Epithelial cell of proximal tubule (primary cell): ENCODE data around the gene MLH3. TPM values are rescaled to one million over a fixed set of nuclear protein-coding genes. Genes with fewer than 3 reads are reported as not detected.

Source experiments
- DNase-seq: peaks from one replicate; pipeline ENCODE4 v3.0.0-alpha.2; 2011; ENCODE audit warnings: low read depth
- H3K4me3 ChIP-seq: 2 replicates; pipeline ENCODE4 v1.5.1; 2011; ENCODE audit warnings: low read depth, mild to moderate bottlenecking, low read length
- total RNA-seq: library from RNA; depleted of rRNA; stranded (reverse); fragments of >200 nt; gene quantifications from 2 replicates; pipeline ENCODE4 v1.2.3, GENCODE V29; 2015
- TF ChIP-seq, protein P1 (sequence below): conservative IDR thresholded peaks from 2 replicates; pipeline ENCODE4 v1.5.1; 2012; ENCODE audit warnings: low read depth, mild to moderate bottlenecking, low read length

The MLH3 gene
- total RNA-seq, 1 donor from 2014 or later = 10.3 TPM

DNA sequence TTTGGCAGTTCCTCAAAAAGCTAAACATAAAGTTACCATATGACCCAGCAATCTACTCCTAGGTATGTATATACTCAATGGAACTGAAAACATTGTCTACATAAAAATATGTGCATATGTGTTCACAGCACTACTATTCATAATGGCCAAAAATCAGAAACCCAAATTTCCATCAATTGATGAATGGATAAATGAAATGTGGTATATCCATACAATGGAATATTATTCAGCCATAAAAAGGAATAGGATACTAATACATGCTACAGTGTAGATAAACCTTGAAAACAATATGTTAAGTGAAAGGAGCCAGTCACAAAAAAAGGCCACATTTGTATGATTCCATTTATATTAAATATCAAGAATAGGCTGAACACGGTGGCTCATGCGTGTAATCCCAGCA is 9.2 kb upstream of the MLH3 start:
- no peak for DNase-seq
- no peak overlapping the region for H3K4me3 ChIP-seq
- TF ChIP-seq, protein P1, sequence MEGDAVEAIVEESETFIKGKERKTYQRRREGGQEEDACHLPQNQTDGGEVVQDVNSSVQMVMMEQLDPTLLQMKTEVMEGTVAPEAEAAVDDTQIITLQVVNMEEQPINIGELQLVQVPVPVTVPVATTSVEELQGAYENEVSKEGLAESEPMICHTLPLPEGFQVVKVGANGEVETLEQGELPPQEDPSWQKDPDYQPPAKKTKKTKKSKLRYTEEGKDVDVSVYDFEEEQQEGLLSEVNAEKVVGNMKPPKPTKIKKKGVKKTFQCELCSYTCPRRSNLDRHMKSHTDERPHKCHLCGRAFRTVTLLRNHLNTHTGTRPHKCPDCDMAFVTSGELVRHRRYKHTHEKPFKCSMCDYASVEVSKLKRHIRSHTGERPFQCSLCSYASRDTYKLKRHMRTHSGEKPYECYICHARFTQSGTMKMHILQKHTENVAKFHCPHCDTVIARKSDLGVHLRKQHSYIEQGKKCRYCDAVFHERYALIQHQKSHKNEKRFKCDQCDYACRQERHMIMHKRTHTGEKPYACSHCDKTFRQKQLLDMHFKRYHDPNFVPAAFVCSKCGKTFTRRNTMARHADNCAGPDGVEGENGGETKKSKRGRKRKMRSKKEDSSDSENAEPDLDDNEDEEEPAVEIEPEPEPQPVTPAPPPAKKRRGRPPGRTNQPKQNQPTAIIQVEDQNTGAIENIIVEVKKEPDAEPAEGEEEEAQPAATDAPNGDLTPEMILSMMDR = no peak

DNA sequence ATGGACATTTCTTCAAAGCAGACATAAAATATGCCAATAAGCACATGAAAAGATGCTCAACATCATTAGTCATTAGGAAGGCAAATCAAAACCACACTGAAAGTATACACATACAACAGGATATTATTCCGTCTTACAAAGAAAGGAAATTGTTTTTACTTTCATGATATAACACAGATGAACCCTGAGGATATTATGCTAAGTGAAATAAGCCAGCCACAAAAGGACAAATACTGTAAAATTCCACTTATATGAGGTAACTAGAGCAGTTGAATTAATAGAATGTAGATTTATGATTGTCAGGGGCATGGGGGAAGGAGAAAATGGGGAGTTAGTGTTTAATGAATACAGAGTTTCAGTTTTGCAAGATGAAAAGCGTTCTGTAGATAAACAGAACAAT is 8.4 kb upstream of the MLH3 start:
- TF ChIP-seq, protein P1 = no peak
- H3K4me3 ChIP-seq = no peak overlapping the region
- no peak for DNase-seq

DNA sequence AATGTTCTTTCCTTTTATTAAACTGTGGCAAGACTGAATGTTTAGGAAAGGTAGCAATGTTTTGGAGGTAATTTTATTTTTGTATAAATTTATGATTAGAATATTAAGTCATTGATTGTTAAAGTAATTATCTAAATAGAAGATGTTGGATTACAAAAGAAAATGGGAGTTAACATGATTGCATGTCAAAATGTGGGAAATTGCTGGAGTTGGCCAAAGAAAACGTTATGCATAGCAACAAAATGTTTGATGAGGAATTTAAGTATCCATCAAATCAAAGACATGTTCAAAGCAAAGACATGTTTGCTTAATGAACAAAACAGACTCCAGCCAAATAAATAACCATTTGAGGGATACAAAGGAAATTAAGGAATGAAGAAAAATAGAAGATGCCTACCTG is 3.2 kb upstream of the MLH3 start:
- no peak overlapping the region for H3K4me3 ChIP-seq
- DNase-seq = no peak
- TF ChIP-seq, protein P1 = no peak

DNA sequence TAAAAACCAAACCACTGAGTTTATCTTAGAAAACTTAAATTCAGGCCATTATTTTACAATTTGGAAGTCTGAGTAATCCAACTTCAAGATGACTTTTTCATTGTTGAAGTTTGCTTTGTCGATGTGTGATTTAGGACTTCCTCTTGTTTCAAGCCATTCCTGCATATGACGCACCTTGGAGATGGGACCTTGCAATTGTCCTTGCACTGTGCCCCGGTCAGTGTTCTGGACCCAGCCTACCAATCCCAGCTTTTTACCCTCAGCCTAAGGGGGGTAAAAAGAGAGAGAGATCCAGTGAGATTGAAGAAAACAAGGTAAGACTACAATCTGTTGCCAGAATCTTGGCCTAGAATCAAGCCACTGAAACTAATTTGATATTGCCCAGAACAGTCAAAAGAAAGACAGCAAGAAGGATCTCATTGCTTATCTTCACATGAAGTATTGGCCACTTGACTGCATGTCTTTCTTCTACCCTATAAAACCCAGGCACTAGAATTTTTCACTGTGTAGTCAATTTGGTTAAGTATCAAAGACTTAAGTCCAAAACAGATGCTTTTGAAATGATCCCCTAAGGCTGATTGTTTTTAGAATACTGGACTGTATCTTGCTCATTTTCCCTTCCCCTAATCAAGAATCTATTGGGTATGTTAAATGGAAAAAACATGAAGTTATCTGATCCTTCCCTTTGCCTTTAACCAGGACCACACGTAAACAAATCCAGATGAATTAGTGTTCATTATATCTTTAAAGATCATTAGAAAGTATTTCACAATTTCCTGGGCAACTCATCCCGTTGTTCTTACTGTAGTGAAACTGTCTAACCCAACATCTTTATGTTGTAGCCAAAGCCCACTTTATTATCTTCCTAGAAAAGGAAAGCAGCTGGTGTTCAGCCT is 2.4 kb upstream of the MLH3 start:
- TF ChIP-seq, protein P1 = no peak
- DNase-seq = no peak
- no peak overlapping the region for H3K4me3 ChIP-seq

DNA sequence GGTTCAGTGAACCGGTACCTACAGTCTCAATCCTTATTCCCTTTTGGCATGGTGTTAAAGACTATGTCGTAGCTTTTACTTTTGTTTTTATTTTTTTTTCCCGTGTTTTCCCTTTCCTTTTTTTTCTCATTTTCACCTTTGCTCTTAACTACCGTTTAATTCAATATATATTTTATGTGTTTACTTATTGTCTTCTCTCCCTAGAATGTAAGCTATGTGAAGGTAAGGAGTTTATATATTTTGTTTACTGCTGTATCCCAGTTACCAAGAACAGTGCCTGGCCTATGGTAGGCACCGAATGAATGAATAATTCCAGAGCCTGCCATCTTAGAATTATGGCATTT is 261 bp upstream of the MLH3 start:
- TF ChIP-seq, protein P1 = no peak
- peak overlapping the region; percentile 71 for H3K4me3 ChIP-seq
- no peak for DNase-seq

DNA sequence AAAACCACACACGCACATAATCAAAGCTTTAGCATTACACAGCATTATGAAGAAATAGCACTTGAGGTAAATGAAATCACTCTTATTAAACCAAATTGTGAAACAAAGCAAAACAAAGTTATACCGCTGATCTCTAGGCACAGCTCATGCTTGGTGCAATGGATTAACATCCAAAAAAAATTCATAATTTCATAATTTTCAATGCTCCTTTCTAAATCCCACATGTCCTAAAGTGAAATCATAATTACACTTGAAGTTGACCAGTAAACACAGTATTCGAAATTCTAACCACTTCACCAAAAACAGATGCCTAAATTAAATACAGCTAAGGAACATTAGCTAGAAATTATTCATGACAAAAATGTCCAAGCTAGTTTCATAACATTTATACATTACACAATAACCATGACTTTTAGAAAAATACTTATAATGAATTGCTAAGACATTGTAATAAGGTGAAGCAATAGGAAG is 1.5 kb downstream of the MLH3 start:
- TF ChIP-seq, protein P1 = no peak
- no peak overlapping the region for H3K4me3 ChIP-seq
- DNase-seq = no peak

DNA sequence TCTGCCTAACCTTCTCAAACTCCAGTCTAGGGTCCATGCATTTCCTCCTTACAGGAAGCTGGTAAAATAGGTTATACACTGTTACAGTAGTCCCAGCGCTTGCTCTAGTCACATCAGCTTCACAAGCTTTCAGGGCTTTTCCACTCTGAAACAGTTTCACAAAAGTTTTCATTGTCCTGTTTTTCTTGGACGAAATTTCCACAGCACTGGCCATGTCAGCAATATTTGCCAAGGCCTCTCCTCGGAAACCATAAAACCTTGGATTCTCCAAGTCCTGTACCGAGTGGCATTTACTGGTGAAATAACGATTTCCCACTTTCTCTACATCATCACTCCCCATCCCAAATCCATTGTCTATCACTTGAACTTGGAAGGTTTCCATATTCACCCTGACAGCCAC is 2.1 kb downstream of the MLH3 start:
- H3K4me3 ChIP-seq = no peak overlapping the region
- TF ChIP-seq, protein P1 = no peak
- DNase-seq = no peak
